GM18870 (cell line): ENCODE data around the gene TCAP.

Experiments
- ATAC-seq: cut with Tn5 transposase; IDR thresholded peaks from one replicate; pipeline ENCODE4 v1.9.1; 2021; ENCODE audit warnings: moderate library complexity; ENCODE audit not compliant: unreplicated experiment

Gene TCAP

GRCh38 chr17:39666231-39666600 lies 1.1 kb downstream of the TCAP start:
- no peak for ATAC-seq

GRCh38 chr17:39666601-39667261 lies 1.6 kb downstream of the TCAP start:
- no peak for ATAC-seq

- no peak for ATAC-seq
Observed at GRCh38 chr17:39667262-39667944, 2.3 kb downstream of the TCAP start.

- no peak for ATAC-seq
Observed at GRCh38 chr17:39667945-39668924, 3.1 kb downstream of the TCAP start, which contains the start of gene PNMT. Gene PNMT (plus strand): TSS chr17:39668453. CDS start chr17:39668476, 23 bp downstream.

GRCh38 chr17:39669897-39670735 lies 5.0 kb downstream of the TCAP start:
- no peak for ATAC-seq

- ATAC-seq: no peak
Observed at GRCh38 chr17:39670746-39671145, 5.6 kb downstream of the TCAP start.

GRCh38 chr17:39671651-39672521 lies 6.7 kb downstream of the TCAP start:
- ATAC-seq: no peak

- no peak for ATAC-seq
Observed at GRCh38 chr17:39672522-39673334, 7.6 kb downstream of the TCAP start.

GRCh38 chr17:39673335-39674081 lies 8.4 kb downstream of the TCAP start:
- no peak for ATAC-seq

- ATAC-seq: no peak
Observed at GRCh38 chr17:39674179-39674578, 9.0 kb downstream of the TCAP start.

- ATAC-seq: no peak
Observed at GRCh38 chr17:39674702-39675389, 9.7 kb downstream of the TCAP start.

GRCh38 chr17:39675390-39676082 lies 10.4 kb downstream of the TCAP start:
- no peak for ATAC-seq

GRCh38 chr17:39676198-39676819 lies 11.2 kb downstream of the TCAP start:
- ATAC-seq: no peak

GRCh38 chr17:39677072-39677471 lies 11.9 kb downstream of the TCAP start:
- no peak for ATAC-seq

- ATAC-seq: no peak
Observed at GRCh38 chr17:39677542-39678339, 12.6 kb downstream of the TCAP start.
